ENCODE data around the gene RPTOR. TPM values are rescaled to one million over a fixed set of nuclear protein-coding genes. Genes with fewer than 3 reads are reported as not detected.

The RPTOR gene
- total and polyA plus RNA-seq, 2 donors (not counting 3 experiments of a cell fraction or from before 2014, with no cell fraction given) = 10.7 to 41.8 TPM

GRCh38 chr17:80800481-80801391 lies 256.1 kb downstream of the RPTOR start:
- BruUV-seq (replicated peaks) = no TSS peak
- H3K4me1 ChIP-seq (ENCODE audit: control insufficient read depth, extremely low read depth, insufficient read depth, low read length) = no peaks in the 10 kb centered on the region
- intact Hi-C loops (cut with micrococcal nuclease) (no loop called here), dilution Hi-C loops (cut with MboI; ENCODE audit: extremely low pct_ligation_motif_present, low sequenced_read_pairs) (no loop called here)
- H3K79me2 ChIP-seq (ENCODE audit: control insufficient read depth, insufficient read depth, low read length) = no peaks in the 10 kb centered on the region
- H3K27me3 ChIP-seq (ENCODE audit: control insufficient read depth in 2 of 2, insufficient read depth in 2 of 2, low read length in 2 of 2) = no peaks in the 10 kb centered on the region
- no peak for FAIRE-seq
- TF ChIP-seq POLR2A (IDR thresholded peaks at IDR 0.05; ENCODE audit: low read depth, low read length) (no peak), FOS (IDR thresholded peaks at IDR 0.05; ENCODE audit: borderline replicate concordance, insufficient read depth, low read length) (no peak), POLR2AphosphoS5 (IDR thresholded peaks at IDR 0.05; ENCODE audit: insufficient read depth, low read depth, low read length) (no peak), GATA2 (IDR thresholded peaks at IDR 0.05; ENCODE audit: insufficient read depth, insufficient read length, low read depth, low read length) (no peak), JUN (IDR thresholded peaks at IDR 0.05; ENCODE audit: borderline replicate concordance, insufficient read depth, insufficient read length, low read depth) (no peak), CTCF (IDR thresholded peaks at IDR 0.05; ENCODE audit: extremely low read depth in 1 of 2, insufficient read depth in 1 of 2, low read depth in 1 of 2, low read length in 2 of 2) (no peak), MAX (IDR thresholded peaks at IDR 0.05; ENCODE audit: insufficient read depth, insufficient read length) (no peak), MYC (IDR thresholded peaks at IDR 0.05; ENCODE audit: low read depth, low read length) (no peak), EZH2 (IDR thresholded peaks at IDR 0.05; ENCODE audit: borderline replicate concordance, low read depth, low read length, severe bottlenecking) (no peak)
- no peak overlapping the region for H2AFZ ChIP-seq (ENCODE audit: low read depth, low read length)
- no peak overlapping the region for H3K4me3 ChIP-seq (replicated peaks in 1 of 3; ENCODE audit: insufficient read depth in 1 of 3, low read depth in 1 of 3, low read length in 3 of 3)
- no peaks in the 10 kb centered on the region for H3K9me3 ChIP-seq (replicated peaks; ENCODE audit: control insufficient read depth, insufficient read depth, low read length)
- H3K9ac ChIP-seq (replicated peaks; ENCODE audit: extremely low read depth, insufficient read depth, low read length) = no peak overlapping the region
- no peaks in the 10 kb centered on the region for H4K20me1 ChIP-seq (replicated peaks; ENCODE audit: control insufficient read depth, extremely low read depth, insufficient read depth, low read length)
- POLR2A ChIA-PET = no interaction called here
- H3K9me1 ChIP-seq (replicated peaks; ENCODE audit: control insufficient read depth, extremely low read depth, insufficient read depth, low read length) = no peaks in the 10 kb centered on the region
- no peaks in the 10 kb centered on the region for H3K36me3 ChIP-seq (ENCODE audit: control insufficient read depth in 2 of 2, extremely low read depth in 1 of 2, insufficient read depth in 2 of 2, low read length in 2 of 2)
- H3K4me2 ChIP-seq (ENCODE audit: insufficient read depth, low read length) = no peak overlapping the region
- no peak for DNase-seq (ENCODE audit: low read depth, low spot score)
- H3K27ac ChIP-seq (ENCODE audit: insufficient read depth, low read depth, low read length) = no peak overlapping the region
- CTCF ChIA-PET = interaction anchor here (0.8 kb wide), 1 partner anchor 26 kb away, joined by 3 read pairs; no protein-coding TSS in a partner anchor

All from endothelial cell of umbilical vein (primary cell).